GM20000 (cell line): ENCODE results near the gene PLA1A.

ENCODE experiments used
- DNase-seq: peaks from one replicate; pipeline ENCODE4 v3.0.0; 2012; ENCODE audit warnings: low spot score
- CTCF ChIP-seq: IDR thresholded peaks from 2 replicates; pipeline ENCODE4 v1.5.1; 2012; ENCODE audit warnings: mild to moderate bottlenecking, control low read depth; ENCODE audit errors: extremely low read depth, missing control alignments

Gene PLA1A

GRCh38 chr3:119613201-119613600, 15.5 kb downstream of the PLA1A start:
- no peak for DNase-seq
- no peak for TF ChIP-seq CTCF

GRCh38 chr3:119613872-119614271, 16.2 kb downstream of the PLA1A start:
- TF ChIP-seq CTCF = no peak

GRCh38 chr3:119616056-119616455, 18.4 kb downstream of the PLA1A start:
- no peak for TF ChIP-seq CTCF
- DNase-seq = no peak

More at GRCh38 chr3:119613872-119614271, 16.2 kb downstream of the PLA1A start:
- DNase-seq = no peak

GRCh38 chr3:119619094-119619493, 21.4 kb downstream of the PLA1A start:
- DNase-seq = no peak
- TF ChIP-seq CTCF = no peak

- no peak for DNase-seq
- TF ChIP-seq CTCF = no peak
These were observed 23.2 kb downstream of the PLA1A start for GRCh38 chr3:119620899-119621298.

DNA sequence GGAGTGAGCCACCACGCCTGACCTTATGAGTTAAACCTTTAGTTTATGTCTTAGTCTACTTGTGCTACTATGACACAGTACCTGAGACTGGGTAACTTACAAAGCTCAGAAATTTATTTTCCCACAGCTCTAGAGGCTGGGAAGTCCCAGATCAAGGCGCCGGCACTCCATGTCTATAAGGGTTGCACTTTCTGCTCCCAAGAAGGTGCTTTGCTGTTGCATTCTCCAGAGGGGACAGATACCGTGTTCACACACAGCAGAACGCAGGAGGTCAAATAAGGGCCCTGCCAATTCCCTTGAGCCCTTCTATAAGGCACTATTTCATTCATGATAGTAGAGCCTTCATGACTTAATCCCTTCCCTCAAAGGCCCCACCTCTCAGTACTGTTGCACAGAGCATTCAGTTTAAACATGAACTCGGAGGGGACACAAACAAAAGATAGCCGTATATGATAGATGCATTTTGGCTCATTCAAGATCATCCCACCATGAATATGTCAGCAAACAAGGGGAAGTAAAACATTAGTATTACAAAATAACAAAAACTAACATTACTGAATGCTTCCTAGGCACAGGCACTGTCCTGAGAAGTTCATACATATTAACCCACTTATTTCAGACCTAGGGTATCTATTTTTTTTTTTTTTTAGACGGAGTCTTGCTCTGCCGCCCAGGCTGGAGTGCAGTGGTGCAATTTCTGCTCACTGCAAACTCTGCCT, 26.5 kb downstream of the PLA1A start:
- TF ChIP-seq CTCF = no peak
- DNase-seq = no peak

- no peak for DNase-seq
- TF ChIP-seq CTCF = no peak
These were observed 27.9 kb downstream of the PLA1A start for GRCh38 chr3:119625451-119626153.
